Neural cell (in vitro differentiated cells): ENCODE results near the gene RDH14. TPM values are rescaled to one million over a fixed set of nuclear protein-coding genes. Genes with fewer than 3 reads are reported as not detected.
A peak's percentile ranks its signal among the peaks of the same experiment; 100 is the strongest.

Experiments used
- H2AFZ ChIP-seq: fragments of 200-600, 300-800 bp; sonication (generic), shearing (Covaris generic); 2 replicates; pipeline ENCODE4 v1.6.0; 2014; ENCODE audit warnings: low read depth, mild to moderate bottlenecking, antibody characterized with exemption, low read length, moderate library complexity
- H3F3A ChIP-seq: fragments of 200-600 bp; shearing (Covaris generic); 2 replicates; pipeline ENCODE4 v1.6.1; 2016; ENCODE audit warnings: mild to moderate bottlenecking, moderate library complexity, mixed read lengths, antibody characterized with exemption, low read length; ENCODE audit not compliant: insufficient read depth, poor library complexity, severe bottlenecking
- H3K27ac ChIP-seq: fragments of 200-600, 300-800 bp; sonication (generic), shearing (Covaris generic); 2 replicates; pipeline ENCODE4 v1.5.1; 2014; ENCODE audit warnings: mild to moderate bottlenecking, low read length, moderate library complexity
- H3K27me3 ChIP-seq: fragments of 300-800, 200-600 bp; sonication (generic), shearing (Covaris generic); 2 replicates; pipeline ENCODE4 v1.6.0; 2014; ENCODE audit warnings: mild to moderate bottlenecking, low read depth, low read length, moderate library complexity; ENCODE audit not compliant: insufficient read depth
- H3K36me3 ChIP-seq: fragments of 300-800, 200-600 bp; sonication (generic), shearing (Covaris generic); 2 replicates; pipeline ENCODE4 v1.5.1; 2014; ENCODE audit warnings: mild to moderate bottlenecking, antibody characterized with exemption, low read length, moderate library complexity; ENCODE audit not compliant: insufficient read depth
- H3K4me2 ChIP-seq: fragments of 300-800, 200-600 bp; sonication (generic), shearing (Covaris generic); 2 replicates; pipeline ENCODE4 v1.6.0; 2014; ENCODE audit warnings: mild to moderate bottlenecking, low read length
- H3K4me3 ChIP-seq: fragments of 300-800, 200-600 bp; sonication (generic), shearing (Covaris generic); 2 replicates; pipeline ENCODE4 v1.5.1; 2014; ENCODE audit warnings: mild to moderate bottlenecking, low read length, moderate library complexity
- H3K79me2 ChIP-seq: fragments of 200-600 bp; shearing (Covaris generic); replicated peaks from 2 replicates; pipeline ENCODE4 v1.6.0; 2014; ENCODE audit warnings: mild to moderate bottlenecking, low read length, moderate library complexity; ENCODE audit not compliant: insufficient read depth
- H3K9ac ChIP-seq: fragments of 300-800, 200-600 bp; sonication (generic), shearing (Covaris generic); 2 replicates; pipeline ENCODE4 v1.6.1; 2016; ENCODE audit warnings: mild to moderate bottlenecking, low read length, mixed read lengths
- H3K9me2 ChIP-seq: fragments of 200-600 bp; shearing (Covaris generic); 2 replicates; pipeline ENCODE4 v1.6.1; 2016; ENCODE audit warnings: mild to moderate bottlenecking, low read length, mixed read lengths; ENCODE audit not compliant: insufficient read depth
- H3K9me3 ChIP-seq: fragments of 200-600, 300-800 bp; sonication (generic), shearing (Covaris generic); 2 replicates; pipeline ENCODE4 v1.6.1; 2016; ENCODE audit warnings: mild to moderate bottlenecking, mixed run types, low read length, moderate library complexity, mixed read lengths
- H4K20me1 ChIP-seq: fragments of 200-600 bp; shearing (Covaris generic); 2 replicates; pipeline ENCODE4 v1.6.1; 2016; ENCODE audit warnings: mild to moderate bottlenecking, mixed run types; ENCODE audit not compliant: insufficient read depth
- CTCF ChIP-seq: fragments of 450-650 bp; IDR thresholded peaks from 2 replicates; pipeline ENCODE4 v1.5.1; 2014; ENCODE audit warnings: antibody characterized with exemption, mild to moderate bottlenecking, moderate library complexity; ENCODE audit not compliant: poor library complexity, severe bottlenecking
- EP300 ChIP-seq: fragments of 450-650 bp; conservative IDR thresholded peaks from 2 replicates; pipeline ENCODE4 v1.6.1; 2014; ENCODE audit warnings: antibody characterized with exemption, mild to moderate bottlenecking, moderate library complexity; ENCODE audit not compliant: poor library complexity, severe bottlenecking
- EZH2 ChIP-seq: fragments of 200-600, 300-800 bp; shearing (Covaris generic), sonication (generic); IDR thresholded peaks from 2 replicates; pipeline ENCODE4 v1.6.1; 2014; ENCODE audit warnings: antibody characterized with exemption, low read length, borderline replicate concordance, mild to moderate bottlenecking; ENCODE audit not compliant: insufficient read depth, poor library complexity, severe bottlenecking
- MXI1 ChIP-seq: fragments of 450-650 bp; conservative IDR thresholded peaks from 2 replicates; pipeline ENCODE4 v1.6.1; 2014; ENCODE audit warnings: antibody characterized with exemption, mild to moderate bottlenecking; ENCODE audit not compliant: poor library complexity, severe bottlenecking
- POLR2AphosphoS5 ChIP-seq: IDR thresholded peaks from 2 replicates; pipeline ENCODE4 v1.6.1; 2012
- RAD21 ChIP-seq: fragments of 450-650 bp; conservative IDR thresholded peaks from 2 replicates; pipeline ENCODE4 v1.6.1; 2014; ENCODE audit warnings: antibody characterized with exemption, mild to moderate bottlenecking, moderate library complexity
- SMC3 ChIP-seq: fragments of 450-650 bp; conservative IDR thresholded peaks from 2 replicates; pipeline ENCODE4 v1.6.1; 2014; ENCODE audit warnings: antibody characterized with exemption, mild to moderate bottlenecking, moderate library complexity; ENCODE audit not compliant: poor library complexity
- TAF1 ChIP-seq: IDR thresholded peaks from 2 replicates; pipeline ENCODE4 v1.6.1; 2012; ENCODE audit warnings: low read depth
- polyA plus RNA-seq: library from polyadenylated mRNA; depleted of rRNA; stranded (reverse); fragments of >200 nt; gene quantifications from 2 replicates; pipeline ENCODE4 v1.2.3, GENCODE V29; 2014
- TF ChIP-seq, protein P1 (sequence below): IDR thresholded peaks from 2 replicates; pipeline ENCODE4 v1.6.1; 2012; ENCODE audit warnings: borderline replicate concordance

The RDH14 gene
- polyA plus RNA-seq, 1 donor from 2014 or later: 29.4 TPM

GRCh38 chr2:18559531-18560030 lies 872 bp downstream of the RDH14 start:
- peaks cover 23% of the 10 kb centered on the region for H3K79me2 ChIP-seq
- H3K36me3 ChIP-seq: no peaks in the 10 kb centered on the region
- H3K9me3 ChIP-seq: no peaks in the 10 kb centered on the region
- H3K4me3 ChIP-seq: peak overlapping the region; percentile 79
- no peak for TF ChIP-seq TAF1
- TF ChIP-seq, protein P1, sequence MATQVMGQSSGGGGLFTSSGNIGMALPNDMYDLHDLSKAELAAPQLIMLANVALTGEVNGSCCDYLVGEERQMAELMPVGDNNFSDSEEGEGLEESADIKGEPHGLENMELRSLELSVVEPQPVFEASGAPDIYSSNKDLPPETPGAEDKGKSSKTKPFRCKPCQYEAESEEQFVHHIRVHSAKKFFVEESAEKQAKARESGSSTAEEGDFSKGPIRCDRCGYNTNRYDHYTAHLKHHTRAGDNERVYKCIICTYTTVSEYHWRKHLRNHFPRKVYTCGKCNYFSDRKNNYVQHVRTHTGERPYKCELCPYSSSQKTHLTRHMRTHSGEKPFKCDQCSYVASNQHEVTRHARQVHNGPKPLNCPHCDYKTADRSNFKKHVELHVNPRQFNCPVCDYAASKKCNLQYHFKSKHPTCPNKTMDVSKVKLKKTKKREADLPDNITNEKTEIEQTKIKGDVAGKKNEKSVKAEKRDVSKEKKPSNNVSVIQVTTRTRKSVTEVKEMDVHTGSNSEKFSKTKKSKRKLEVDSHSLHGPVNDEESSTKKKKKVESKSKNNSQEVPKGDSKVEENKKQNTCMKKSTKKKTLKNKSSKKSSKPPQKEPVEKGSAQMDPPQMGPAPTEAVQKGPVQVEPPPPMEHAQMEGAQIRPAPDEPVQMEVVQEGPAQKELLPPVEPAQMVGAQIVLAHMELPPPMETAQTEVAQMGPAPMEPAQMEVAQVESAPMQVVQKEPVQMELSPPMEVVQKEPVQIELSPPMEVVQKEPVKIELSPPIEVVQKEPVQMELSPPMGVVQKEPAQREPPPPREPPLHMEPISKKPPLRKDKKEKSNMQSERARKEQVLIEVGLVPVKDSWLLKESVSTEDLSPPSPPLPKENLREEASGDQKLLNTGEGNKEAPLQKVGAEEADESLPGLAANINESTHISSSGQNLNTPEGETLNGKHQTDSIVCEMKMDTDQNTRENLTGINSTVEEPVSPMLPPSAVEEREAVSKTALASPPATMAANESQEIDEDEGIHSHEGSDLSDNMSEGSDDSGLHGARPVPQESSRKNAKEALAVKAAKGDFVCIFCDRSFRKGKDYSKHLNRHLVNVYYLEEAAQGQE: no peak
- TF ChIP-seq POLR2AphosphoS5: no peak
- TF ChIP-seq EZH2: no peak
- TF ChIP-seq CTCF: no peak
- TF ChIP-seq SMC3: no peak
- TF ChIP-seq EP300: no peak
- TF ChIP-seq MXI1: no peak
- TF ChIP-seq RAD21: no peak
- peak overlapping the region; percentile 86 for H3K4me2 ChIP-seq
- H3K27me3 ChIP-seq: no peaks in the 10 kb centered on the region
- H3K9ac ChIP-seq: peak overlapping the region; percentile 84
- peak overlapping the region; percentile 71 for H3K27ac ChIP-seq
- H2AFZ ChIP-seq: peak overlapping the region; percentile 17
- no peaks in the 10 kb centered on the region for H3F3A ChIP-seq
- no peaks in the 10 kb centered on the region for H4K20me1 ChIP-seq
- no peaks in the 10 kb centered on the region for H3K9me2 ChIP-seq

DNA sequence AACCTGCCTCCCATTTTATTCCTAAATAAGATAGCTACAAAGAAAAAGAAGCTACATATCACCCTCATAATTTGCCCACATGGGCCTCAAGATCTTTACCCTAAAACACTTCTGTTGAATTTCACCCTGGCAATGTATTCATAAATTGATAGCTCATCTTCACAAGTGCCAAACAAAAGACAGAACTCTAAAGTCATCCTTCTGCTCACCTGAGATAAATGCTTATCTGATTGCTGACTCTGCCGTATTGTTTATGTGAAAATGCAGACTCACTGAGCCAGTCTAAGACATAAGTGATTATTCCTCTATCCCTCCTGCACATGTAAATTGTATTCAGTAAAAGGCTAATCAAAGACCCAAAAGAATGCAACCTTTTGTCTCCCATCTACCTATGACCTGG lies 2.0 kb downstream of the RDH14 start:
- no peaks in the 10 kb centered on the region for H3K36me3 ChIP-seq
- no peak for TF ChIP-seq RAD21
- TF ChIP-seq CTCF: no peak
- TF ChIP-seq TAF1: no peak
- TF ChIP-seq SMC3: no peak
- no peak for TF ChIP-seq MXI1
- no peak for TF ChIP-seq EP300
- TF ChIP-seq, protein P1: no peak
- TF ChIP-seq EZH2: no peak
- no peak for TF ChIP-seq POLR2AphosphoS5
- peak overlapping the region; percentile 79 for H3K4me3 ChIP-seq
- H3K27me3 ChIP-seq: no peaks in the 10 kb centered on the region
- no peak overlapping the region for H3K9ac ChIP-seq
- no peaks in the 10 kb centered on the region for H3K9me3 ChIP-seq
- no peaks in the 10 kb centered on the region for H3F3A ChIP-seq
- no peak overlapping the region for H3K4me2 ChIP-seq
- H3K9me2 ChIP-seq: no peaks in the 10 kb centered on the region
- H3K27ac ChIP-seq: no peak overlapping the region
- peaks cover 23% of the 10 kb centered on the region for H3K79me2 ChIP-seq
- no peak overlapping the region for H2AFZ ChIP-seq
- no peaks in the 10 kb centered on the region for H4K20me1 ChIP-seq
